ENCODE results near the gene CENPM.

The CENPM gene

GRCh38 chr22:41891407-41891806 is 55.5 kb downstream of the CENPM start:
- Mint-ChIP-seq H3K36me3 (ENCODE audit: low read depth) (peaks cover 91% of the 10 kb centered on the region), H3K27me3 (no peaks in the 10 kb centered on the region), H3K4me3 (no peak overlapping the region), H3K9me3 (no peaks in the 10 kb centered on the region), H3K27ac (no peak overlapping the region), H3K4me1 (ENCODE audit: low read depth) (no peaks in the 10 kb centered on the region)
- DNase-seq, result no peak

All from activated T-cell treated with anti-CD3 and anti-CD28 coated beads, Interleukin-2, amount 50 U/mL, for 24 hours (primary cell).